Ishikawa (cell line): ENCODE results near the gene CPEB3.

Experiments used
- EGR1 ChIP-seq: IDR thresholded peaks from 2 replicates; pipeline ENCODE4 v1.6.1; 2012
- FOXM1 ChIP-seq: IDR thresholded peaks from 2 replicates; pipeline ENCODE4 v1.6.1; 2012; ENCODE audit warnings: low read depth, borderline replicate concordance
- TEAD4 ChIP-seq: IDR thresholded peaks from 2 replicates; pipeline ENCODE4 v1.6.1; 2012
- TF ChIP-seq, protein P1 (sequence below): IDR thresholded peaks from 2 replicates; pipeline ENCODE4 v1.6.1; 2012; ENCODE audit warnings: low read depth, mild to moderate bottlenecking

DNA sequence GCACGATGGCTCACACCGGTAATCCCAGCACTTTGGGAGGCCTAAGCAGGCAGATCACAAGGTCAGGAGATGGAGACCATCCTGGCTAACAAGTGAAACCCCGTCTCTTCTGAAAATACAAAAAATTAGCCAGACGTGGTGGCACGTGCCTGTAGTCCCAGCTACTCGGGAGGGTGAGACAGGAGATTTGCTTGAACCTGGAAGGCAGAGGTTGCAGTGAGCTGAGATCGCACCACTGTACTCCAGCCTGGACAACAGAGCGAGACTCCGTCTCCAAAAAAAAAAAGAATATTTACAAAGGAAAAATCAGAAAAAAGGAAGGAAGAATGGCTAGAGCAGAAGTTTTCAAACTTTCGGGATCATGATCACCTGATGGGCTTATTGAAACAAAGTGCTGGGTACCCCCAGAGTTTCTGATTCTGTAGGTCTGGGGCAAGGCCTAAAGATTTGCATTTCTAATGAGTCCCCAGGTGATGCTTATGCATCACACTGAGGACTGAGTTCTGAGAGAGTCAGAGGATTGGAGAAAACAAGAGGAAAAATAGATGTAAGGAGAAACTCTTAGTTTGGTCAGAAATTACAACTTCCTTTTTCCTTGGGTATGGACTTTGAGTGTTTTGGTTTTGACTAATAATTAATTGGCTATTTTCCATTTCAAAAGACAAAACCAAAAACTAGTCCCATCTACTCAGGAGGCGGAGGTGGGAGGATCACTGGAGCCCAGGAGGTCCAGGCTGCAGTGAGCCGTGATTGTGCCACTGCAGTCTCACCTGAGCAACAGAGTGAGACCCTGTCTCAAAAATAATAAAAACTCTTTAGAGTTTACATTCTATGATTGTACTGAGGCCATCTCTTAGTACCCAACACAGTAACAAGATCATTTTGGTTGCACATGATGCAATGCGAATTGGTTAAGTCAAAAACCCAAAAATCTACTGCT is 14.5 kb upstream of the CPEB3 start:
- TF ChIP-seq, protein P1, sequence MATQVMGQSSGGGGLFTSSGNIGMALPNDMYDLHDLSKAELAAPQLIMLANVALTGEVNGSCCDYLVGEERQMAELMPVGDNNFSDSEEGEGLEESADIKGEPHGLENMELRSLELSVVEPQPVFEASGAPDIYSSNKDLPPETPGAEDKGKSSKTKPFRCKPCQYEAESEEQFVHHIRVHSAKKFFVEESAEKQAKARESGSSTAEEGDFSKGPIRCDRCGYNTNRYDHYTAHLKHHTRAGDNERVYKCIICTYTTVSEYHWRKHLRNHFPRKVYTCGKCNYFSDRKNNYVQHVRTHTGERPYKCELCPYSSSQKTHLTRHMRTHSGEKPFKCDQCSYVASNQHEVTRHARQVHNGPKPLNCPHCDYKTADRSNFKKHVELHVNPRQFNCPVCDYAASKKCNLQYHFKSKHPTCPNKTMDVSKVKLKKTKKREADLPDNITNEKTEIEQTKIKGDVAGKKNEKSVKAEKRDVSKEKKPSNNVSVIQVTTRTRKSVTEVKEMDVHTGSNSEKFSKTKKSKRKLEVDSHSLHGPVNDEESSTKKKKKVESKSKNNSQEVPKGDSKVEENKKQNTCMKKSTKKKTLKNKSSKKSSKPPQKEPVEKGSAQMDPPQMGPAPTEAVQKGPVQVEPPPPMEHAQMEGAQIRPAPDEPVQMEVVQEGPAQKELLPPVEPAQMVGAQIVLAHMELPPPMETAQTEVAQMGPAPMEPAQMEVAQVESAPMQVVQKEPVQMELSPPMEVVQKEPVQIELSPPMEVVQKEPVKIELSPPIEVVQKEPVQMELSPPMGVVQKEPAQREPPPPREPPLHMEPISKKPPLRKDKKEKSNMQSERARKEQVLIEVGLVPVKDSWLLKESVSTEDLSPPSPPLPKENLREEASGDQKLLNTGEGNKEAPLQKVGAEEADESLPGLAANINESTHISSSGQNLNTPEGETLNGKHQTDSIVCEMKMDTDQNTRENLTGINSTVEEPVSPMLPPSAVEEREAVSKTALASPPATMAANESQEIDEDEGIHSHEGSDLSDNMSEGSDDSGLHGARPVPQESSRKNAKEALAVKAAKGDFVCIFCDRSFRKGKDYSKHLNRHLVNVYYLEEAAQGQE: no peak
- TF ChIP-seq TEAD4 (no peak), FOXM1 (no peak), EGR1 (no peak)
